GM19452 (cell line): ENCODE results near the gene ADGRD1.
"Not testable (repeated sequence)": the region's sequence is repeated elsewhere in the genome, so short reads cannot be mapped to it uniquely, and the experiment has no call there.

Experiments used
- ATAC-seq: cut with Tn5 transposase; IDR thresholded peaks from one replicate; pipeline ENCODE4 v1.9.1; 2021; ENCODE audit not compliant: unreplicated experiment

The ADGRD1 gene

DNA sequence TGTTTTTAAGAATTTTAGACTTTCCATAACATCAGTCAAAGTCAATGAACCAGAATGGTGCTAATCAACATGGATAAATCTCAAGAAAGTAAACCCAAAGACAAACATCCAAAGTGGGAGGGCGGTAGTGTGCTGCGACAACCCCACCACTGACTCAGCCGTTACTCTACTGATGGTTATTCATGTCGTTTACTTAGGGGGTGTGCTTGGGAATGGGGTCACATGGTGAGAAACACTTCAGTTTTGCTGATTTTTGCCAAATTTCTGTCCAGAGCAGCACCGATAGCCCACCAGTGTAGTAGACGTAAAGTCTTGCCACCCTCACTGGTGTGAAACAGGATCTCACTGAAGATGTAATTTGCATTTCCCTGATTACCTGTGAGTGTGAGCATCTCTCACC lies 99.9 kb downstream of the ADGRD1 start:
- no peak for ATAC-seq

GRCh38 chr12:131054345-131055092 lies 100.8 kb downstream of the ADGRD1 start:
- ATAC-seq = no peak

- no peak for ATAC-seq
These were observed 101.4 kb downstream of the ADGRD1 start for GRCh38 chr12:131055093-131055465.

DNA sequence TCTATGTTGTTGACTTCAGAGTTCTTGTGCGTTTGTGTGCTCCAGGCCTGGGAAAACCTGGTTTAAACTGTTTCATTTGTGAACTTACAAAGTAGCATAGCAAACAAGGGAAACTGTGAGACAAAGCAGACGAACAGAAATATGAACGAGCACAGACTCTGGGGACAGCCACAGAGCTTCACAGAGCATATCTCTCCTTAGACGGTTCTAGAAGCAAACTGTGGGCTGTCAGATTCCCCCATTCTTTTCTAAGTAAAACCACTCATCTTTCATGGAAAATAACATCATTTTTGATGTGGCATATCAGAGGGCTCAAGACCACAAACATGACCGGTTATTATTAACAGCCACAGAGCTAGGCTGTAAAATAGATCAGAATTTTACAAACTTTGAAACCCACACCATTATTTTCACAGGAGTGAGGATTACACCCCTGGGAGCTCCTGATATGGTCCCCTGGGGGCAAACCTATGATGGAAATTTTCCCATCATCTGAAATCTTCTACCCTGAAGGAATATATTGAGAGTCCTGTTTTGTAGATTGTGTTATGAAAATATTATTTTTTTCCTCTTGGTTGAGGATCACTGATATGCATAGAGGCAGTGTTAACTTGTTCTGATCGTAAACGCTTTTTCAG lies 102.0 kb downstream of the ADGRD1 start:
- ATAC-seq = no peak

GRCh38 chr12:131056626-131057025 lies 102.9 kb downstream of the ADGRD1 start:
- ATAC-seq = no peak

DNA sequence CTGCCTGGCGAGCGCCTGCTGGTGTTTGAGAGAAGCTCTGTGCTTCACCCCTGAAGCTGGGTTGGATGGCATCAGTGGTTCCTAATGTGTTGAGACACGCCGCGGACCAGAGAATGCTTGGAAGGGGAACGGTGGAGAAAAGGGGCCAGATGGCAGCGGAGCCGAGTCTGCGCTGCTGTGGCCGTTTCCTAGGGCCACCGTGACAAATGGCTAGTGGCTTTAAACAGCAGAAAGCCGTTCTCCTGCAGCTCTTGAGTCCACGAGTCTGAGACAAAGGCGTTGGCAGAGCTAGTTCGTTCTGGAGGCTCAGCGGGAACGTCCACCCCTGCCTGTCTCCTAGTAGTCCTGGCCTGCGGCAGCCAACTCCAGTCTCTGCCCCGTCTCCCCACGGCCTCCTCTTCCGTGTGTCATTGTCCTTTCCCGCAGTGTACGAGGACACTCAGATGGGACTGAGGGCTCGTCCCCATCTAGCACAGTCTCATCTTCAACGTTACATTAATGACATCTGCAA lies 103.6 kb downstream of the ADGRD1 start:
- no peak for ATAC-seq

- no peak for ATAC-seq
These were observed 104.2 kb downstream of the ADGRD1 start for GRCh38 chr12:131057722-131058515.

DNA sequence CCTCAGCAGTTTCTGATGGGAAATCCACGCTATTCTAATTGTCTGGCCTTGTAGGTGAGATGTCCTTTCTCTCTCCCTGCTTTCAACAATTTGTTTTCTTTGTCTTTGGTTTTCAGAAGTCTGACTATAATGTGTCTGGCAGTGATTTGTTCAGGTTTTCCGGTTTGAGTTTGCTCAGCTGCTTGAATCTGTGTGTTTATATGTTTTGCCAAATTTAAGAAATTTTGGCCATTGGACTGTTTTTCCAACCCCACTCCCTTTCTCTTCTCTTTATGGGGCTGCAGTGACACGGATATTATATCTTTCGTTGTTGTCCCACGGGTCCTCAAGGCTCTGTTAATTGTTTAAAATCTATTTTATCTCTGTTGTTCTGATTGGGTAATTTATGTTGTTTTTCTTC lies 105.0 kb downstream of the ADGRD1 start:
- no peak for ATAC-seq

DNA sequence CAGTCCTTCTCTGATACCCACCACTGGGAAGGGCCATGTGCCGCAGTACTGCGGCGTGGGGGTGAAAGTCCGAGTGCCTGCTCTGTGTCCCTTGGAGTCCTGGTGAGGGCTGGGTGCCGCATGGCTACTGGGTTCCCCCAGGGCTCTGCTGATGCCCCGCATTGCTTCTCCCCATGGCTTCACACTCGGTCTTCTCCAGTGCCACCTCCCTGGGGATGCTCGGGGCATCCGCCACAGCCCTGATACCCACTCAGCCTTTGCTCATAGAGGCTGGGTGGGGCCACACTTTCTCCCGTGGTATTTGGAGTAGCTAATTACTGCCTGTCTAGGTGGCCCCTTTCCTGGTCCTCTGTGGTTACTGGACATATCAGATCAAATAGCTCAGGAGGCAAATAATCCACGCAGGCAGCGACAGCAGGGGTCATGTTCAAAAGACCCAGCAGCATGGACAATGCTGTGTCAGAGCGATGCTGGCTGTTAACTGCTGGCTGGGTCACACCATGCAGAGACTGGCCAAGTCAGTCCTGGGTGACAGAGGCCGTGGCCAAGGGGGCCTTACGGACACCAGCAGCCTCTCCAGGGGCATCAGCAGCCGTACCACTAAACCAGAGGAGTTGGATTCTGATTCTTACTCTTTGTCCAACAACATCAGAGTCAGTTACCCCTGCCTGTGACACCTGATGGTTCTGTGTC lies 106.5 kb downstream of the ADGRD1 start:
- no peak for ATAC-seq

DNA sequence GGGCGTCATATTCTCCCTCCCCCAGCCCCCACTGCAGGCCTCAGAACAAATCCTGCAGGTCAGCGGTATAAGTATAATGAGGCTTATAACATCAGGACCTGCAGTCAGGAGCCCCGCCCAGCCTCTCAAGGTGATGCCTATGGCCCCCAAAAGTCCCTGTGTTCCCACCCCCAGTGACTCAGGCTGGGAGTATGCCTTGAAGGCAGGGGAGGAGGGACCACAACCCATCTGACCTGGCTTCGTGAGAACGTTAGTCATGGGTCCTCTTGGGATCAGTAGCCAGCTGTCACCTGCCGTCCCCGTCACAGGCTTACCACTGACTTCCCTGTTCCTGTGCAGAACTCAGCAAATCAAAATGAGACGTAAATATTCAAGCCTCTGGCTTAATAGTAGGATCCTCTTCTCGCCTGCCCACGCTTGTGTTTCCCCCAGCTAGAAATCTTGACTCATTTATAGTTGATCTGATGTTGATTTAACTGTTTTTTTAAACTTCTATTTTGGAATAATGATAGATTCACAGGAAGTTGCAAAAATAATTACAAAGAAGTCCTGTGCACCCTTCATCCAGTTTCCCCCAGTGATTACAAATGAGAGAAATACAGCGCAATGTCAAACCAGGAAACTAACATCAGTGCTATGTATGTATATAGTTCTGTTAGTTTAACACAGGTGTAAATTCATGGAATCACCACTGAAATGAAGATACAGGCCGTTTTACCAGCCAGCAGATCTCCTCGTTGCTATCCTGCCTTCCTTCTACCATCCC lies 107.5 kb downstream of the ADGRD1 start:
- no peak for ATAC-seq

- ATAC-seq = no peak
These were observed 109.7 kb downstream of the ADGRD1 start for GRCh38 chr12:131063413-131063812.

GRCh38 chr12:131063960-131064359 lies 110.3 kb downstream of the ADGRD1 start:
- no peak for ATAC-seq

DNA sequence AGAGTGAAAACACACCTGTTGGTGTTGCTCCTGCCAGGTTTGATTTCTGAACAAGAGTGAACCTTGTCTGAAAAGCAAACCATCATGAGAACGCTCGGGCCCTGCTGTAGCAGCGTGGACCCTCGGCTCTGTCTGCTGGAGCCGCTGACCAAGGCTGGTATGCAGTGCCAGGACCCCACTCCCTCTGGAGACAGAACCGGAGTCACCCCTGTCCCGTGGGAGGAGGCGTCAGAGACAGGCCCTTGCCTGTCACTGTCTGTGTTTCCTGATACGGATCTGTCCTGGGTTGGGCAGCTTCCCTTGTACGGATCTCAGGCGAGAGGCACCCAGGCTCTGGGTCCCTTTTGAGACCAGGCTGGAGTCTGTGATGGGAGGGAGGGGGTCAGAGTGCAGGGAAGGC lies 111.6 kb downstream of the ADGRD1 start:
- ATAC-seq = no peak

DNA sequence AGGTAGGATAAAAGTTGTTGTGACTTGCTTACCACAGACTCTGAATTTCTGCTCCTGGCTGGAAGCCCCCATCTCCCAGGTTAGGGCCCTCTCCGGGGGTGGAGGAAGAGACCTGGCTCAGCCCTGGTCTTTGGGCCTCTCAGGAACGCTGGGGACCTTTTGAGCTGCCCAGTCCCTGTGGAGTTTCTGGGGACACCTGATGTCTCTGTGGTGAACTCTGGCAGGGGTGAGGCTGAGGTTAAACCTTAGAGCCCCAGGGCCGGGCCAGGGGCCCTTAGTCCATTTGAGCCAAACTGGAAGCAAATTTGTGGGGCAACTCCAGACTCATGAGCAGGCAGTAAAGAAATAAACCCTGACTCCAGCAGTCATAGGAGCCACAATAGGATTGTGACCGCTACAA lies 112.1 kb downstream of the ADGRD1 start:
- ATAC-seq = no peak

GRCh38 chr12:131066207-131066885 lies 112.6 kb downstream of the ADGRD1 start:
- ATAC-seq = no peak

GRCh38 chr12:131066886-131067490 lies 113.3 kb downstream of the ADGRD1 start:
- no peak for ATAC-seq

- no peak for ATAC-seq
These were observed 114.5 kb downstream of the ADGRD1 start for GRCh38 chr12:131067981-131068851.

- ATAC-seq = not testable (repeated sequence)
These were observed 115.4 kb downstream of the ADGRD1 start for GRCh38 chr12:131068926-131069720.
